ENCODE measurements around the gene DOCK6.

The DOCK6 gene

GRCh38 chr19:11196406-11197287, 65.7 kb downstream of the DOCK6 start:
- 18% methylated on average over 24 to 29 of the region's 47 CpGs for WGBS, 2 experiments (ENCODE audit: insufficient coverage in 2 of 2)
- H3K4me3 ChIP-seq (ENCODE audit: extremely low read depth, insufficient read depth, low read length, poor library complexity, severe bottlenecking): peak overlapping the region; percentile 89
- peak overlapping the region; percentile 41 for H3K27ac ChIP-seq (ENCODE audit: low read depth, low read length, severe bottlenecking)
- peaks cover 10% of the 10 kb centered on the region for H3K4me1 ChIP-seq (ENCODE audit: control insufficient read depth, insufficient read depth, low read length, poor library complexity, severe bottlenecking)
- no peaks in the 10 kb centered on the region for H3K9me3 ChIP-seq (ENCODE audit: control insufficient read depth, low read length)
- H3K36me3 ChIP-seq (ENCODE audit: control insufficient read depth, insufficient read depth, low read length): peaks cover 45% of the 10 kb centered on the region

DNA sequence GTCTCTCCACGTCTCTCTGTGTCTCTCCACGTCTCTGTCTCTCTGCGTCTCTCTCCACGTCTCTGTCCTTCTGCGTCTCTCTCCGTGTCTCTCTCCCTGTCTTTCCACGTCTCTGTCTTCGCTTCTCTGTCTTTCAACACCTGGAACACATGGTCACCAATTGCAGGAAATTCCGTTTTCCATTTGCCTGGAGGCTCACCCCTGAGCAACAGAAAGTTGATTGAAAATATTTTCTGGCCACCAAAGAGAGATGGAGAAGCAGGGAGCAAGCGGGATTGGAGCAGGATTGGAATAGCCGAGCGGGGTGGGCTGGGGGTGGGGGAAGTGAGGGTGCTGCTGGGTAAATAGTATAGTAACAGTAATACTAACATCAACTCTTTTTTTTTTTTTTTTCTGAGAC, 66.6 kb downstream of the DOCK6 start:
- Histone ChIP-seq H3K36me3 (ENCODE audit: control insufficient read depth, insufficient read depth, low read length) (peaks cover 48% of the 10 kb centered on the region), H3K4me3 (ENCODE audit: extremely low read depth, insufficient read depth, low read length, poor library complexity, severe bottlenecking) (no peak overlapping the region), H3K4me1 (ENCODE audit: control insufficient read depth, insufficient read depth, low read length, poor library complexity, severe bottlenecking) (peaks cover 10% of the 10 kb centered on the region), H3K9me3 (ENCODE audit: control insufficient read depth, low read length) (no peaks in the 10 kb centered on the region), H3K27ac (ENCODE audit: low read depth, low read length, severe bottlenecking) (no peak overlapping the region)
- whole genome bisulfite sequencing, 2 experiments (ENCODE audit: insufficient coverage in 2 of 2): 85 to 89% methylated on average over 8 to 9 of the region's 12 CpGs

DNA sequence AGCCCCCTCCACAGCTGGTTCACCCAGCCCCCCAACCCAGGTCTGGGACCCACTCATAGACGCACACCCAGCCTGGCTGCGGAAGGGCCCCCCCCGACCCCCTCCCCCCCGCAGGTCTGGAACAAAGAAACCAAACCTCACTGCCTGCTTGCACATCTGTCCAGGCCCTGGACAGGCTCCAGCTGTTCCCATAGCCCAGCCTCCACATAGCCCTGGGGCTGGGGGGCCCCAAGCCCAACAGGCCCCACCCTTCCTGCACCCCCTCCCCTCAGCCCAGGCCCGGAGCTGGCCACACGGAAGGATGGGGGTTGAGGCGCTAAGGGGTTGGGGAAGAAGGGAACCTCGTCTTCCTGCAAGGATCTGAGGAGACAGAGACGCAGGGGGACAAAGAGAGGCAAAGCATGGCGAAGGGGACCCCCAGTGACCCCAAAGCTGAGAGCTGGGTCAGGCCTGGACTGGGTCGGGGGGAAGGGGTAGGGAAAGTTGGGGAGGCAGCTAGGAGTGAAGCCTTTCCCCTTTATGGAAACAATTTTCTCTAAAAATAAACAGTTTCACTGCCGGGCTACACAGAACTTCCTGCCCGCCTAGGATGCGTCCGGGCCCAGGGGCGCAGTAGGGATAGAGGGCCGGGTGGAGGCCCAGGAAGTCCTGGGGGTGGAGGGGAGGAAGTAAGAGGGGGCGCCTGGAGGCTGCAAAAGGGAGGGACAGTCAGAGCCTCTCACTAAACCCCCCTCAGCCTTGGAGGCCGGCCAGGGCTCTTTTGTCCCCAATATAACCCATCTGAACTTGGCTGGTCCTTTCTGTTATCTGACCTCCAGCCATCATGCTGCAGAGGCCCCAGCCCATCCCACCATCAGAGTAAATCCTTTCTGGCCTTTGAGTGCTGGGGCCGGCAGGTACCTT, 67.4 kb downstream of the DOCK6 start:
- H3K9me3 ChIP-seq (ENCODE audit: control insufficient read depth, low read length): no peaks in the 10 kb centered on the region
- H3K36me3 ChIP-seq (ENCODE audit: control insufficient read depth, insufficient read depth, low read length): peaks cover 54% of the 10 kb centered on the region
- peaks cover 10% of the 10 kb centered on the region for H3K4me1 ChIP-seq (ENCODE audit: control insufficient read depth, insufficient read depth, low read length, poor library complexity, severe bottlenecking)
- no peak overlapping the region for H3K4me3 ChIP-seq (ENCODE audit: extremely low read depth, insufficient read depth, low read length, poor library complexity, severe bottlenecking)
- 72 to 75% methylated on average over 5 to 6 of the region's 20 CpGs for WGBS, 2 experiments (ENCODE audit: insufficient coverage in 2 of 2)
- H3K27ac ChIP-seq (ENCODE audit: low read depth, low read length, severe bottlenecking): no peak overlapping the region

- Histone ChIP-seq H3K4me3 (ENCODE audit: extremely low read depth, insufficient read depth, low read length, poor library complexity, severe bottlenecking) (no peak overlapping the region), H3K4me1 (ENCODE audit: control insufficient read depth, insufficient read depth, low read length, poor library complexity, severe bottlenecking) (peaks cover 10% of the 10 kb centered on the region), H3K9me3 (ENCODE audit: control insufficient read depth, low read length) (no peaks in the 10 kb centered on the region), H3K27ac (ENCODE audit: low read depth, low read length, severe bottlenecking) (no peak overlapping the region), H3K36me3 (ENCODE audit: control insufficient read depth, insufficient read depth, low read length) (peaks cover 54% of the 10 kb centered on the region)
- 87 to 95% methylated on average over 7 to 8 of the region's 8 CpGs for WGBS, 2 experiments (ENCODE audit: insufficient coverage in 2 of 2)
These were observed 68.2 kb downstream of the DOCK6 start for GRCh38 chr19:11194173-11194572.

- Histone ChIP-seq H3K36me3 (ENCODE audit: control insufficient read depth, insufficient read depth, low read length) (peaks cover 55% of the 10 kb centered on the region), H3K4me1 (ENCODE audit: control insufficient read depth, insufficient read depth, low read length, poor library complexity, severe bottlenecking) (peaks cover 10% of the 10 kb centered on the region), H3K27ac (ENCODE audit: low read depth, low read length, severe bottlenecking) (no peak overlapping the region), H3K4me3 (ENCODE audit: extremely low read depth, insufficient read depth, low read length, poor library complexity, severe bottlenecking) (no peak overlapping the region), H3K9me3 (ENCODE audit: control insufficient read depth, low read length) (no peaks in the 10 kb centered on the region)
- 94% methylated on average over 60 to 68 of the region's 68 CpGs for WGBS, 2 experiments (ENCODE audit: insufficient coverage in 2 of 2)
These were observed 69.1 kb downstream of the DOCK6 start for GRCh38 chr19:11192957-11193939.

GRCh38 chr19:11191934-11192333, 70.4 kb downstream of the DOCK6 start:
- H3K4me3 ChIP-seq (ENCODE audit: extremely low read depth, insufficient read depth, low read length, poor library complexity, severe bottlenecking): no peak overlapping the region
- peaks cover 67% of the 10 kb centered on the region for H3K36me3 ChIP-seq (ENCODE audit: control insufficient read depth, insufficient read depth, low read length)
- no peak overlapping the region for H3K27ac ChIP-seq (ENCODE audit: low read depth, low read length, severe bottlenecking)
- peaks cover 10% of the 10 kb centered on the region for H3K4me1 ChIP-seq (ENCODE audit: control insufficient read depth, insufficient read depth, low read length, poor library complexity, severe bottlenecking)
- WGBS, 2 experiments (ENCODE audit: insufficient coverage in 2 of 2): 65 to 68% methylated on average over 5 of the region's 5 CpGs
- no peaks in the 10 kb centered on the region for H3K9me3 ChIP-seq (ENCODE audit: control insufficient read depth, low read length)

DNA sequence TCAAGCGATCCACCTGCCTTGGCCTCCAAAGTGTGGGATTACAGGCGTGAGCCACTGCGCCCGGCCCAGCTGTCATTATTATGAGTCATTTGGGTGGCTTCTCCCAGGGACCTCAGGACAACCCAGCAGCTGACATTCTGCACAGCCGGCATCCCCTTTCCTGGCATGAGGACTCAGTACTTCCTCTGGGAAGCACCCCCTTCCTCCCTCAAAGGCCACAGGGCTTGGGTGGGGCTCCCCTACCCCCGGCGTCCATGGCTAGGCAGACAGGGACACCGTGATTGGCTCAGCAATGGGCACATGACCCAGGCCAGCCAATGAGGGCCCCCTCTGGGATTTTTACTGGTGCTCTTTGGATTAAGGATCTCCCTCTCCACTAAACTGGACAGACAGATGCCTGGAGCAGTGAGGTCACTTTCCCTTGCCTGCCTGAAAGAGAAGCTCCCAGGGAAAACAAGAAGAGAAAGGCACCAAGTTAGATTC, 71.0 kb downstream of the DOCK6 start:
- 87 to 92% methylated on average over 7 to 8 of the region's 8 CpGs for WGBS, 2 experiments (ENCODE audit: insufficient coverage in 2 of 2)
- H3K9me3 ChIP-seq (ENCODE audit: control insufficient read depth, low read length): no peaks in the 10 kb centered on the region
- H3K36me3 ChIP-seq (ENCODE audit: control insufficient read depth, insufficient read depth, low read length): peaks cover 72% of the 10 kb centered on the region
- H3K4me3 ChIP-seq (ENCODE audit: extremely low read depth, insufficient read depth, low read length, poor library complexity, severe bottlenecking): no peak overlapping the region
- peaks cover 10% of the 10 kb centered on the region for H3K4me1 ChIP-seq (ENCODE audit: control insufficient read depth, insufficient read depth, low read length, poor library complexity, severe bottlenecking)
- no peak overlapping the region for H3K27ac ChIP-seq (ENCODE audit: low read depth, low read length, severe bottlenecking)

DNA sequence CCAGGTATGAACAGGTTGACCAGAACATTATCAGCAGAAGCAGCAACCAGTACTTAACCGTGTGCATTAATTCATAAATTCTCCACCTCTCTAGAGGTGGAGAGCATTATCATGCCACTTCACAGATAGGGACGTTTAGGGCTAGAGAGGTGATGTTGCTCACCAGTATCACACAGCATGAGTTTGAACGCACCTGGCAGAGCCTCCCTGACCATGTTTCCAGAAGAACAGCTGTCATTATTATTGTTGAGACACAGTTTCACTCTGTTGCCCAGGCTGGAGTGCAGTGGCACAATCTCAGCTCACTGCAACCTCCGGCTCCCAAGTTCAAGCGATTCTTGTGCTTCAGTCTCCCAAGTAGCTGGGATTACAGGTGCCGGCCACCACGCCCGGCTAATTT, 71.8 kb downstream of the DOCK6 start:
- Histone ChIP-seq H3K9me3 (ENCODE audit: control insufficient read depth, low read length) (no peaks in the 10 kb centered on the region), H3K36me3 (ENCODE audit: control insufficient read depth, insufficient read depth, low read length) (peaks cover 73% of the 10 kb centered on the region), H3K4me3 (ENCODE audit: extremely low read depth, insufficient read depth, low read length, poor library complexity, severe bottlenecking) (no peak overlapping the region), H3K27ac (ENCODE audit: low read depth, low read length, severe bottlenecking) (no peak overlapping the region), H3K4me1 (ENCODE audit: control insufficient read depth, insufficient read depth, low read length, poor library complexity, severe bottlenecking) (peaks cover 9% of the 10 kb centered on the region)
- whole genome bisulfite sequencing, 2 experiments (ENCODE audit: insufficient coverage in 2 of 2): 85 to 92% methylated on average over 5 to 7 of the region's 8 CpGs

- H3K27ac ChIP-seq (ENCODE audit: low read depth, low read length, severe bottlenecking): no peak overlapping the region
- 100% methylated on average over 4 to 5 of the region's 9 CpGs for WGBS, 2 experiments (ENCODE audit: insufficient coverage in 2 of 2)
- no peaks in the 10 kb centered on the region for H3K4me1 ChIP-seq (ENCODE audit: control insufficient read depth, insufficient read depth, low read length, poor library complexity, severe bottlenecking)
- no peak overlapping the region for H3K4me3 ChIP-seq (ENCODE audit: extremely low read depth, insufficient read depth, low read length, poor library complexity, severe bottlenecking)
- peaks cover 72% of the 10 kb centered on the region for H3K36me3 ChIP-seq (ENCODE audit: control insufficient read depth, insufficient read depth, low read length)
- peaks cover 7% of the 10 kb centered on the region for H3K9me3 ChIP-seq (ENCODE audit: control insufficient read depth, low read length)
These were observed 74.9 kb downstream of the DOCK6 start for GRCh38 chr19:11187441-11187840.

DNA sequence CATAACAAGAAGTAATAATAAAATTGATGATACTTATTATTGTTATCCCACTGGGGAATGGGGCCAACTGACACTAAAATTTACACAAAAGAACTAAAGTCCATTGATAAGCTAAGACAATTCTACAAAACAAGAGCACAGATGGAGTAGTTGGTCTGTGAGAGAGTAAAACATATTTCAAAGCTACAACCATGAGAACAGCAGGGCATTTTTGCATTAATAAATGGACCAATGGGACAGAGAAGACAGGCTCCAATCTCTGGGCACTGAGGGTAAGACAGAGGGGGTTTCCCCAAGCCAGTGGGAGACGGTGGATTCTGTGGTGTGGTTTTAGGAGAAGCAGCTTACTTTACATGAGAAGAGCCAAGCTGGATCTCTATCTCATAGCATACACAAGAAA, 79.3 kb downstream of the DOCK6 start:
- Histone ChIP-seq H3K4me3 (ENCODE audit: extremely low read depth, insufficient read depth, low read length, poor library complexity, severe bottlenecking) (no peak overlapping the region), H3K4me1 (ENCODE audit: control insufficient read depth, insufficient read depth, low read length, poor library complexity, severe bottlenecking) (no peaks in the 10 kb centered on the region), H3K36me3 (ENCODE audit: control insufficient read depth, insufficient read depth, low read length) (peaks cover 70% of the 10 kb centered on the region), H3K9me3 (ENCODE audit: control insufficient read depth, low read length) (peaks cover 7% of the 10 kb centered on the region), H3K27ac (ENCODE audit: low read depth, low read length, severe bottlenecking) (no peak overlapping the region)
- WGBS, 2 experiments (ENCODE audit: insufficient coverage in 2 of 2): no CpG with 5 or more reads among the region's 1 CpG
